H1 (cell line): ENCODE data around the gene LRRC41. TPM values are rescaled to one million over a fixed set of nuclear protein-coding genes. Genes with fewer than 3 reads are reported as not detected.

Experiments
- CTCF ChIA-PET: fragments of 300-600 bp; sonication (Branson Sonifier 250); formaldehyde crosslinking; loops from one replicate; lab custom pipeline; 2021; ENCODE audit not compliant: partially characterized antibody; lab: Charles Lee
- POLR2A ChIA-PET: fragments of 300-600 bp; sonication (Branson Sonifier 250); formaldehyde crosslinking; loops from one replicate; lab custom pipeline; 2021; ENCODE audit warnings: inconsistent platforms; ENCODE audit not compliant: partially characterized antibody; lab: Charles Lee
- DNase-seq, 2 experiments: peaks; one replicate each; pipeline versions ENCODE4 v3.0.0 to v3.0.0-alpha.2; 2010 to 2022; ENCODE audit warnings: low spot score in 2 of 2, low read depth in 1 of 2, mixed read lengths in 1 of 2
- FAIRE-seq: peaks from 2 replicates; lab custom pipeline; 2011; peaks lifted over from hg19 to GRCh38; lab: Jason Lieb, UNC
- H2AFZ ChIP-seq: 2 replicates; pipeline ENCODE4 v1.8.1; 2012; ENCODE audit warnings: low read length, inconsistent platforms
- H2AK5ac ChIP-seq: 2 replicates; pipeline ENCODE4 v1.6.1; 2013; ENCODE audit warnings: low read depth, low read length
- H2BK120ac ChIP-seq: replicated peaks from 2 replicates; pipeline ENCODE3; 2013; ENCODE audit warnings: low read depth, low read length, inconsistent platforms
- H2BK12ac ChIP-seq: 2 replicates; pipeline ENCODE4 v1.6.1; 2013; ENCODE audit warnings: low read depth, low read length
- H2BK15ac ChIP-seq: 2 replicates; pipeline ENCODE4 v1.6.1; 2013; ENCODE audit warnings: low read length
- H2BK20ac ChIP-seq: 2 replicates; pipeline ENCODE4 v1.6.1; 2013; ENCODE audit warnings: low read length
- H2BK5ac ChIP-seq: 2 replicates; pipeline ENCODE4 v1.6.1; 2013; ENCODE audit warnings: low read depth, low read length
- H3K14ac ChIP-seq: 2 replicates; pipeline ENCODE4 v1.6.1; 2013; ENCODE audit warnings: inconsistent platforms; ENCODE audit not compliant: insufficient read length
- H3K18ac ChIP-seq: 2 replicates; pipeline ENCODE4 v1.6.1; 2013; ENCODE audit warnings: low read length; ENCODE audit errors: extremely low read depth
- H3K23ac ChIP-seq: 2 replicates; pipeline ENCODE4 v1.6.1; 2013; ENCODE audit warnings: inconsistent platforms; ENCODE audit not compliant: insufficient read length
- H3K23me2 ChIP-seq: 2 replicates; pipeline ENCODE4 v1.6.1; 2013; ENCODE audit warnings: low read depth, low read length
- H3K27ac ChIP-seq: 2 replicates; pipeline ENCODE4 v1.6.1; 2011; ENCODE audit warnings: low read depth, low read length, inconsistent platforms
- H3K27me3 ChIP-seq, 4 experiments: replicated peaks in 1 of 4; 1 replicate in 1 of 4; 2 replicates in 3 of 4; pipeline versions ENCODE4 v1.6.1 to v1.8.1; 2011 to 2013; ENCODE audit warnings: low read length in 3 of 4, mild to moderate bottlenecking in 3 of 4, inconsistent platforms in 2 of 4, mixed read lengths in 2 of 4, moderate library complexity in 1 of 4; ENCODE audit not compliant: control insufficient read depth in 3 of 4, insufficient read depth in 3 of 4; ENCODE audit errors: extremely low read depth in 1 of 4
- H3K36me3 ChIP-seq, 4 experiments: 2 replicates each; pipeline versions ENCODE4 v1.6.1 to v1.8.1; 2011 to 2013; ENCODE audit warnings: mild to moderate bottlenecking in 4 of 4, low read length in 3 of 4, moderate library complexity in 2 of 4, control low read depth in 1 of 4, inconsistent platforms in 1 of 4; ENCODE audit not compliant: insufficient read depth in 4 of 4, control insufficient read depth in 2 of 4
- H3K4ac ChIP-seq: replicated peaks from 2 replicates; pipeline ENCODE3; 2013; ENCODE audit warnings: low read length, low read depth, mixed read lengths, inconsistent platforms; ENCODE audit not compliant: insufficient read length
- H3K4me1 ChIP-seq, 4 experiments: replicated peaks in 1 of 4; 1 replicate in 1 of 4; 2 replicates in 3 of 4; pipeline versions ENCODE4 v1.6.1 to v1.8.1; 2011 to 2013; ENCODE audit warnings: low read length in 3 of 4, inconsistent platforms in 2 of 4, mixed read lengths in 1 of 4; ENCODE audit not compliant: insufficient read depth in 4 of 4, control insufficient read depth in 3 of 4
- H3K4me2 ChIP-seq, 2 experiments: 2 replicates each; pipeline versions ENCODE4 v1.6.1 to v1.8.1; 2011 to 2013; ENCODE audit warnings: low read depth in 2 of 2, low read length in 2 of 2, control low read depth in 1 of 2, inconsistent platforms in 1 of 2, mild to moderate bottlenecking in 1 of 2; ENCODE audit not compliant: insufficient read depth in 1 of 2
- H3K4me3 ChIP-seq, 4 experiments: fragments of 200-600, 300-600 bp in 1 of 4; sonication (generic), shearing (Covaris generic), sonication (Bioruptor Twin) in 1 of 4; 2 replicates each; pipeline versions ENCODE4 v1.5.1 to v1.8.1; 2011 to 2016; ENCODE audit warnings: low read length in 4 of 4, low read depth in 3 of 4, control low read depth in 2 of 4, inconsistent platforms in 2 of 4, mild to moderate bottlenecking in 2 of 4, mixed read lengths in 1 of 4, moderate library complexity in 1 of 4; ENCODE audit not compliant: insufficient read depth in 2 of 4; ENCODE audit errors: extremely low read depth in 1 of 4
- H3K56ac ChIP-seq: replicated peaks from 2 replicates; pipeline ENCODE3; 2013; ENCODE audit warnings: low read depth, mild to moderate bottlenecking, mixed read lengths, low read length, inconsistent platforms; ENCODE audit not compliant: insufficient read length
- H3K79me1 ChIP-seq: 2 replicates; pipeline ENCODE4 v1.6.1; 2013; ENCODE audit warnings: low read depth, low read length, control low read depth
- H3K79me2 ChIP-seq, 2 experiments: 2 replicates each; pipeline versions ENCODE4 v1.6.1 to v1.8.1; 2012 to 2013; ENCODE audit warnings: low read length in 2 of 2, mild to moderate bottlenecking in 2 of 2, inconsistent platforms in 1 of 2; ENCODE audit not compliant: insufficient read depth in 2 of 2, control insufficient read depth in 1 of 2
- H3K9ac ChIP-seq, 4 experiments: replicated peaks in 1 of 4; 1 replicate in 1 of 4; 2 replicates in 3 of 4; pipeline versions ENCODE4 v1.6.1 to v1.8.1; 2011 to 2013; ENCODE audit warnings: low read depth in 3 of 4, low read length in 3 of 4, control low read depth in 2 of 4, mild to moderate bottlenecking in 2 of 4, moderate library complexity in 2 of 4, inconsistent platforms in 1 of 4; ENCODE audit errors: extremely low read depth in 1 of 4
- H3K9me3 ChIP-seq, 2 experiments: 2 replicates each; pipeline versions ENCODE4 v1.6.1 to v1.8.1; 2012 to 2013; ENCODE audit warnings: mild to moderate bottlenecking in 2 of 2, moderate library complexity in 2 of 2, control low read depth in 1 of 2, inconsistent platforms in 1 of 2, low read depth in 1 of 2, low read length in 1 of 2, mixed read lengths in 1 of 2; ENCODE audit not compliant: insufficient read depth in 2 of 2
- H4K20me1 ChIP-seq, 2 experiments: replicated peaks in 1 of 2; 2 replicates each; pipeline versions ENCODE3 to v1.8.1; 2011 to 2013; ENCODE audit warnings: inconsistent platforms in 2 of 2, low read length in 2 of 2, mild to moderate bottlenecking in 1 of 2; ENCODE audit not compliant: insufficient read depth in 2 of 2, control insufficient read depth in 1 of 2
- H4K5ac ChIP-seq: 2 replicates; pipeline ENCODE4 v1.6.1; 2013; ENCODE audit warnings: low read length, low read depth, mixed read lengths, inconsistent platforms; ENCODE audit not compliant: insufficient read length
- H4K8ac ChIP-seq: 2 replicates; pipeline ENCODE4 v1.8.0; 2013; ENCODE audit warnings: mild to moderate bottlenecking, moderate library complexity, low read length, inconsistent platforms; ENCODE audit not compliant: insufficient read depth; ENCODE audit errors: extremely low read depth
- H4K91ac ChIP-seq: replicated peaks from 2 replicates; pipeline ENCODE3; 2013; ENCODE audit warnings: low read length, mixed read lengths, inconsistent platforms; ENCODE audit not compliant: insufficient read length
- ASH2L ChIP-seq: fragments of 200-600, 300-600 bp; sonication (generic); IDR thresholded peaks from one replicate; pipeline ENCODE4 v1.7.1; 2017; ENCODE audit warnings: low read length
- CTBP2 ChIP-seq: IDR thresholded peaks from 2 replicates; pipeline ENCODE4 v1.7.0; 2011; ENCODE audit warnings: borderline replicate concordance, mild to moderate bottlenecking, moderate library complexity, mixed read lengths, low read length; ENCODE audit not compliant: insufficient read depth, insufficient read length
- FOSL1 ChIP-seq: IDR thresholded peaks from 2 replicates; pipeline ENCODE4 v1.6.1; 2011; ENCODE audit warnings: mild to moderate bottlenecking, low read depth, low read length, moderate library complexity; ENCODE audit not compliant: insufficient read depth
- GTF2F1 ChIP-seq: IDR thresholded peaks from 2 replicates; pipeline ENCODE4 v1.6.1; 2012; ENCODE audit warnings: low read depth, low read length, improper control_type of control experiment, borderline replicate concordance
- KDM5A ChIP-seq: fragments of 200-600 bp; IDR thresholded peaks from 2 replicates; pipeline ENCODE4 v1.7.1; 2012; ENCODE audit warnings: mild to moderate bottlenecking, low read length, inconsistent platforms, mixed read lengths
- TBP ChIP-seq: IDR thresholded peaks from 2 replicates; pipeline ENCODE4 v1.6.1; 2011; ENCODE audit warnings: low read depth, low read length, improper control_type of control experiment
- TCF12 ChIP-seq: IDR thresholded peaks from 2 replicates; pipeline ENCODE4 v1.6.1; 2011; ENCODE audit warnings: low read depth, mild to moderate bottlenecking, low read length
- WGBS, 2 experiments: shearing (Covaris generic) in 1 of 2; methylation state at CpG; one replicate each; pipeline versions ENCODE4 v1.1.6 to v1.1.7; 2013 to 2015; ENCODE audit warnings: low lambda C conversion rate in 2 of 2, mixed read lengths in 2 of 2, inconsistent platforms in 1 of 2, low coverage in 1 of 2, missing lambda C conversion rate in 1 of 2; ENCODE audit not compliant: insufficient replicate concordance in 2 of 2, insufficient coverage in 1 of 2, insufficient read length in 1 of 2; ENCODE audit errors: extremely low coverage in 1 of 2, missing lambda C conversion rate in 1 of 2; 5-methylcytosine and 5-hydroxymethylcytosine counted together
- polyA plus RNA-seq, 7 experiments: library from polyadenylated mRNA; depleted of rRNA in 3 of 7; stranded (reverse) in 5 of 7; unstranded in 2 of 7; fragments of >200 nt in 5 of 7; fragments of 200-250 nt in 2 of 7; gene quantifications; 1 replicate in 5 of 7; 2 replicates in 1 of 7; 4 replicates in 1 of 7; pipeline versions ENCODE4 v1.2.1 to v1.2.3, GENCODE V29; 2011 to 2013; ENCODE audit warnings: missing spikeins in 2 of 7, mixed read lengths in 2 of 7
- total RNA-seq: library from RNA; stranded (reverse); fragmentation: NEBNext Ultra II Directional; extraction: Animal tissue kit (Norgen Biotek cat#: 25700); gene quantifications from 2 replicates; pipeline ENCODE4 v1.2.1, GENCODE V29; 2021

LRRC41 gene
- total and polyA plus RNA-seq, 2 of the 8 experiments (the other 6 are each of a cell fraction or from before 2014, with no cell fraction given) = 36.8 to 51.2 TPM

GRCh38 chr1:46306159-46306530 is 2.7 kb upstream of the LRRC41 start:
- peak overlapping the region; percentile 18 to 47; a peak in 2 of 4 replicates for H3K4me2 ChIP-seq
- H3K23me2 ChIP-seq = peaks cover 7% of the 10 kb centered on the region; the same call in 1 of the 2 replicates
- H3K9me3 ChIP-seq = no peaks in the 10 kb centered on the region
- no peak overlapping the region for H2BK5ac ChIP-seq
- H2AFZ ChIP-seq = no peak overlapping the region
- H4K8ac ChIP-seq = no peak overlapping the region
- DNase-seq = no peak
- H2BK15ac ChIP-seq = no peak overlapping the region
- H3K18ac ChIP-seq = no peak overlapping the region
- no peak overlapping the region for H2BK120ac ChIP-seq
- no peak overlapping the region for H4K91ac ChIP-seq
- peaks cover 38 to 72% of the 10 kb centered on the region in 2 experiments for H3K79me2 ChIP-seq
- no peak for FAIRE-seq
- H3K4ac ChIP-seq = no peak overlapping the region
- ChIA-PET POLR2A (interaction anchor here (0.9 to 6.1 kb wide), 5 partner anchors 9 to 58 kb away, joined by 3 to 70 read pairs (median 30); no protein-coding TSS in a partner anchor), CTCF (interaction anchor here (0.6 to 1.3 kb wide), 3 partner anchors 12 to 23 kb away, joined by 3 to 4 read pairs (median 3); no protein-coding TSS in a partner anchor)
- no peak overlapping the region for H3K23ac ChIP-seq
- peaks cover 10 to 34% (median 16%) of the 10 kb centered on the region in 4 experiments for H3K36me3 ChIP-seq
- no peak overlapping the region for H2AK5ac ChIP-seq
- no peak overlapping the region for H2BK12ac ChIP-seq
- no peaks in the 10 kb centered on the region for H3K79me1 ChIP-seq
- peaks cover 13 to 14% of the 10 kb centered on the region in 2 experiments for H4K20me1 ChIP-seq
- no peak overlapping the region for H4K5ac ChIP-seq
- no peak overlapping the region for H3K27ac ChIP-seq
- no peaks in the 10 kb centered on the region for H3K27me3 ChIP-seq
- H3K14ac ChIP-seq = no peak overlapping the region
- peak overlapping the region in 1 of 4 experiments; percentile 2; a peak in 2 of 8 replicates for H3K4me3 ChIP-seq
- peaks cover 5 to 15% (median 13%) of the 10 kb centered on the region in 4 experiments; a peak in 6 of 7 replicates for H3K4me1 ChIP-seq
- H3K56ac ChIP-seq = no peak overlapping the region
- no peak overlapping the region for H3K9ac ChIP-seq
- 94% methylated on average over 8 of the region's 8 CpGs; no CpG with 5 or more reads in 1 of the 2 experiments for WGBS, 2 experiments
- H2BK20ac ChIP-seq = no peak overlapping the region
- TF ChIP-seq FOSL1 (no peak), TCF12 (no peak), CTBP2 (no peak), GTF2F1 (no peak), ASH2L (no peak), TBP (no peak), KDM5A (no peak)
